HL-60 (cell line): Measurements from ENCODE around the gene MUC21.

Experiments
- CTCF ChIP-seq: IDR thresholded peaks from one replicate; pipeline ENCODE4 v1.5.1; 2011; ENCODE audit warnings: low read length, control low read depth, inconsistent platforms; ENCODE audit not compliant: insufficient read depth
- GABPA ChIP-seq: IDR thresholded peaks from 2 replicates; pipeline ENCODE4 v1.6.1; 2012; ENCODE audit warnings: low read depth
- POLR2AphosphoS5 ChIP-seq: IDR thresholded peaks from 2 replicates; pipeline ENCODE4 v1.6.1; 2012; ENCODE audit warnings: low read depth
- REST ChIP-seq: IDR thresholded peaks from 2 replicates; pipeline ENCODE4 v1.6.1; 2012; ENCODE audit warnings: low read depth; ENCODE audit not compliant: insufficient replicate concordance
- SPI1 ChIP-seq: IDR thresholded peaks from 2 replicates; pipeline ENCODE4 v1.6.1; 2012; ENCODE audit warnings: low read depth, mild to moderate bottlenecking, borderline replicate concordance

- TF ChIP-seq GABPA = no peak
- no peak for TF ChIP-seq CTCF
- no peak for TF ChIP-seq REST
- TF ChIP-seq POLR2AphosphoS5 = no peak
- peak; percentile 81 for TF ChIP-seq SPI1
These were observed 21.3 kb downstream of the MUC21 start for GRCh38 chr6:31004794-31005193.
